Measurements from ENCODE around the gene ZNF322.
"Not testable (repeated sequence)": the region's sequence is repeated elsewhere in the genome, so short reads cannot be mapped to it uniquely, and the experiment has no call there.

Gene ZNF322

GRCh38 chr6:26659042-26659999, at the start of gene ZNF322:
Gene ZNF322, minus strand, starts transcription at chr6:26659746. Its CDS starts 21,193 bp downstream, at chr6:26638553.
- peak; percentile 77 to 86 for DNase-seq (ENCODE audit: low read depth in 2 of 2)

- DNase-seq (ENCODE audit: low read depth in 2 of 2): not testable (repeated sequence)
Measured at GRCh38 chr6:26705780-26706179, 46.2 kb upstream of the ZNF322 start.

GRCh38 chr6:26705352-26705751, 45.8 kb upstream of the ZNF322 start:
- not testable (repeated sequence) for DNase-seq (ENCODE audit: low read depth in 2 of 2)

GRCh38 chr6:26701023-26701747, 41.6 kb upstream of the ZNF322 start:
- DNase-seq (ENCODE audit: low read depth in 2 of 2): not testable (repeated sequence)

GRCh38 chr6:26697496-26697895, 38.0 kb upstream of the ZNF322 start:
- not testable (repeated sequence) for DNase-seq (ENCODE audit: low read depth in 2 of 2)

GRCh38 chr6:26689324-26689947, 29.9 kb upstream of the ZNF322 start:
- not testable (repeated sequence) for DNase-seq (ENCODE audit: low read depth in 2 of 2)

GRCh38 chr6:26682435-26683042, 23.0 kb upstream of the ZNF322 start:
- DNase-seq (ENCODE audit: low read depth in 2 of 2): not testable (repeated sequence)

GRCh38 chr6:26673287-26673686, 13.7 kb upstream of the ZNF322 start:
- DNase-seq (ENCODE audit: low read depth in 2 of 2): not testable (repeated sequence)

- DNase-seq (ENCODE audit: low read depth in 2 of 2): not testable (repeated sequence)
Measured at GRCh38 chr6:26670558-26670957, 11.0 kb upstream of the ZNF322 start.

- DNase-seq (ENCODE audit: low read depth in 2 of 2): not testable (repeated sequence)
Measured at GRCh38 chr6:26670003-26670402, 10.5 kb upstream of the ZNF322 start.

- DNase-seq (ENCODE audit: low read depth in 2 of 2): peak in 1 of 2 donors; percentile 2
Measured at GRCh38 chr6:26660000-26660361, 435 bp upstream of the ZNF322 start.

- DNase-seq (ENCODE audit: low read depth in 2 of 2): no peak
Measured at GRCh38 chr6:26657256-26657655, 2.3 kb downstream of the ZNF322 start.

GRCh38 chr6:26653007-26653406, 6.5 kb downstream of the ZNF322 start:
- DNase-seq (ENCODE audit: low read depth in 2 of 2): no peak

- no peak for DNase-seq (ENCODE audit: low read depth in 2 of 2)
Measured at GRCh38 chr6:26651133-26651781, 8.3 kb downstream of the ZNF322 start.

GRCh38 chr6:26646074-26646473, 13.5 kb downstream of the ZNF322 start:
- DNase-seq (ENCODE audit: low read depth in 2 of 2): no peak

GRCh38 chr6:26640806-26641205, 18.7 kb downstream of the ZNF322 start:
- no peak for DNase-seq (ENCODE audit: low read depth in 2 of 2)

- no peak for DNase-seq (ENCODE audit: low read depth in 2 of 2)
Measured at GRCh38 chr6:26629359-26629758, 30.2 kb downstream of the ZNF322 start.

- no peak for DNase-seq (ENCODE audit: low read depth in 2 of 2)
Measured at GRCh38 chr6:26627843-26628242, 31.7 kb downstream of the ZNF322 start.

- no peak for DNase-seq (ENCODE audit: low read depth in 2 of 2)
Measured at GRCh38 chr6:26624557-26624956, 35.0 kb downstream of the ZNF322 start.

GRCh38 chr6:26623339-26623859, 36.1 kb downstream of the ZNF322 start:
- no peak for DNase-seq (ENCODE audit: low read depth in 2 of 2)

All from stimulated activated CD4-positive, alpha-beta T cell treated with anti-CD3 and anti-CD28 coated beads, Interleukin-15, amount 100 ng/mL, for 48 hours (primary cell).